Measurements from ENCODE around the gene NDUFS6.

GRCh38 chr5:1844708-1845436 is 43.7 kb downstream of the NDUFS6 start:
- TF ChIP-seq CTCF (IDR thresholded peaks at IDR 0.05) (no peak), EP300 (IDR thresholded peaks at IDR 0.05) (no peak), POLR2AphosphoS5 (IDR thresholded peaks at IDR 0.05) (no peak), POLR2A (IDR thresholded peaks at IDR 0.05; ENCODE audit: low read depth) (no peak)

All from esophagus muscularis mucosa (tissue), 4 donors.